ENCODE results near the gene GAPDH. TPM values are rescaled to one million over a fixed set of nuclear protein-coding genes. Genes with fewer than 3 reads are reported as not detected.
A peak's percentile ranks its signal among the peaks of the same experiment; 100 is the strongest.

GAPDH gene
- total RNA-seq, 1 experiment from 2014 or later: 4,276 TPM

GRCh38 chr12:6534945-6535696 is 804 bp downstream of the GAPDH start (continued):
- TF ChIP-seq AFF4 (CRISPR knock-in tag; IDR thresholded peaks at IDR 0.05; ENCODE audit: borderline replicate concordance) (no peak; the same call in 1 of the 2 replicates), EMX1 (CRISPR knock-in tag; IDR thresholded peaks at IDR 0.05) (peak; percentile 80; the same call in 1 of the 2 replicates), ZMAT4 (CRISPR knock-in tag; IDR thresholded peaks at IDR 0.05) (0 out of 2 replicates have a peak, but pooled peaks have one; percentile 6), NR1H2 (CRISPR knock-in tag; IDR thresholded peaks at IDR 0.05) (no peak), ATF6 (CRISPR knock-in tag; IDR thresholded peaks at IDR 0.05) (no peak), ZNF532 (CRISPR knock-in tag; IDR thresholded peaks at IDR 0.05; ENCODE audit: borderline replicate concordance) (no peak), NFE2L1 (CRISPR knock-in tag; IDR thresholded peaks at IDR 0.05) (no peak), ZNF671 (CRISPR knock-in tag; IDR thresholded peaks at IDR 0.05) (no peak), HMGXB4 (CRISPR knock-in tag; IDR thresholded peaks at IDR 0.05) (peak; percentile 51), JUN (CRISPR knock-in tag; IDR thresholded peaks at IDR 0.05) (peak; percentile 57; the same call in 1 of the 2 replicates), ZBTB43 (CRISPR knock-in tag; IDR thresholded peaks at IDR 0.05) (peak; percentile 72; the same call in 1 of the 2 replicates), ZNF121 (CRISPR knock-in tag; IDR thresholded peaks at IDR 0.05) (peak; percentile 48; the same call in 1 of the 2 replicates)
